ENCODE data around the gene EFNA5.

The EFNA5 gene

GRCh38 chr5:107577394-107577950 lies 93.3 kb downstream of the EFNA5 start:
- intact Hi-C loops (cut with DNase I), result no loop called here
- DNase-seq, result no peak

GRCh38 chr5:107576736-107577393 lies 93.9 kb downstream of the EFNA5 start:
- no peak for DNase-seq
- intact Hi-C loops (cut with DNase I), result no loop called here

- DNase-seq, result no peak
- intact Hi-C loops (cut with DNase I), result no loop called here
Observed at GRCh38 chr5:107576155-107576554, 94.6 kb downstream of the EFNA5 start.

GRCh38 chr5:107574287-107574686 lies 96.5 kb downstream of the EFNA5 start:
- no peak for DNase-seq
- intact Hi-C loops (cut with DNase I), result no loop called here

- intact Hi-C loops (cut with DNase I), result loop anchor here (2.0 kb wide), 1 partner anchor 100 kb away; no protein-coding TSS in a partner anchor
- no peak for DNase-seq
Observed at GRCh38 chr5:107572715-107573368, 97.9 kb downstream of the EFNA5 start.

- intact Hi-C loops (cut with DNase I), result loop anchor here (2.0 kb wide), 1 partner anchor 101 kb away; no protein-coding TSS in a partner anchor
- peak; percentile 88 to 98 (median 94) for DNase-seq
Observed at GRCh38 chr5:107571621-107572536, 98.9 kb downstream of the EFNA5 start.

GRCh38 chr5:107570805-107571531 lies 99.8 kb downstream of the EFNA5 start:
- intact Hi-C loops (cut with DNase I), result no loop called here
- DNase-seq, result peak in 1 of 10 donors; percentile 59

GRCh38 chr5:107570181-107570580 lies 100.6 kb downstream of the EFNA5 start:
- DNase-seq, result no peak
- intact Hi-C loops (cut with DNase I), result no loop called here

GRCh38 chr5:107567901-107568671 lies 102.7 kb downstream of the EFNA5 start:
- intact Hi-C loops (cut with DNase I), result no loop called here

GRCh38 chr5:107566986-107567385 lies 103.8 kb downstream of the EFNA5 start:
- intact Hi-C loops (cut with DNase I), result no loop called here
- DNase-seq, result no peak

More at GRCh38 chr5:107567901-107568671, 102.7 kb downstream of the EFNA5 start:
- no peak for DNase-seq

- no peak for DNase-seq
- intact Hi-C loops (cut with DNase I), result no loop called here
Observed at GRCh38 chr5:107565791-107566767, 104.7 kb downstream of the EFNA5 start.

GRCh38 chr5:107564931-107565372 lies 105.8 kb downstream of the EFNA5 start:
- intact Hi-C loops (cut with DNase I), result no loop called here
- no peak for DNase-seq

GRCh38 chr5:107563959-107564544 lies 106.7 kb downstream of the EFNA5 start:
- DNase-seq, result no peak
- intact Hi-C loops (cut with DNase I), result no loop called here

- intact Hi-C loops (cut with DNase I), result no loop called here
- DNase-seq, result no peak
Observed at GRCh38 chr5:107560377-107560776, 110.4 kb downstream of the EFNA5 start.

GRCh38 chr5:107558823-107559375 lies 111.8 kb downstream of the EFNA5 start:
- intact Hi-C loops (cut with DNase I), result no loop called here
- DNase-seq, result no peak

- intact Hi-C loops (cut with DNase I), result no loop called here
- no peak for DNase-seq
Observed at GRCh38 chr5:107557051-107557658, 113.6 kb downstream of the EFNA5 start.

- intact Hi-C loops (cut with DNase I), result no loop called here
Observed at GRCh38 chr5:107556575-107556974, 114.2 kb downstream of the EFNA5 start.

More at GRCh38 chr5:107556575-107556974, 114.2 kb downstream of the EFNA5 start:
- no peak for DNase-seq
